ENCODE results near the gene TMED4.
A peak's percentile ranks its signal among the peaks of the same experiment; 100 is the strongest.

Gene TMED4

GRCh38 chr7:44534087-44534486, 47.9 kb downstream of the TMED4 start:
- no peak overlapping the region for H3K27ac ChIP-seq (ENCODE audit: poor library complexity, severe bottlenecking)
- H3K4me1 ChIP-seq (ENCODE audit: insufficient read depth, poor library complexity, severe bottlenecking): no peaks in the 10 kb centered on the region
- no peaks in the 10 kb centered on the region for H3K36me3 ChIP-seq (ENCODE audit: low read depth)
- no peak overlapping the region for H3K4me3 ChIP-seq (ENCODE audit: severe bottlenecking)
- no peak for TF ChIP-seq CTCF (IDR thresholded peaks at IDR 0.05; ENCODE audit: poor library complexity, severe bottlenecking)
- DNase-seq (ENCODE audit: low spot score) (no peak), ATAC-seq (ENCODE audit: low read depth) (no peak)
- H3K9me3 ChIP-seq (ENCODE audit: severe bottlenecking): no peaks in the 10 kb centered on the region
- no peaks in the 10 kb centered on the region for H3K27me3 ChIP-seq (ENCODE audit: insufficient read depth, poor library complexity, severe bottlenecking)

- no peaks in the 10 kb centered on the region for H3K4me1 ChIP-seq (ENCODE audit: insufficient read depth, poor library complexity, severe bottlenecking)
- 0 out of 3 replicates have a peak, but pooled peaks have one; percentile 12 for ATAC-seq (ENCODE audit: low read depth)
- DNase-seq (ENCODE audit: low spot score): no peak
- H3K9me3 ChIP-seq (ENCODE audit: severe bottlenecking): no peaks in the 10 kb centered on the region
- TF ChIP-seq CTCF (IDR thresholded peaks at IDR 0.05; ENCODE audit: poor library complexity, severe bottlenecking): no peak
- H3K27me3 ChIP-seq (ENCODE audit: insufficient read depth, poor library complexity, severe bottlenecking): no peaks in the 10 kb centered on the region
- no peak overlapping the region for H3K4me3 ChIP-seq (ENCODE audit: severe bottlenecking)
- H3K36me3 ChIP-seq (ENCODE audit: low read depth): no peaks in the 10 kb centered on the region
- H3K27ac ChIP-seq (ENCODE audit: poor library complexity, severe bottlenecking): no peak overlapping the region
Measured at GRCh38 chr7:44533301-44534055, 48.6 kb downstream of the TMED4 start.

- ATAC-seq (ENCODE audit: low read depth) (no peak), DNase-seq (ENCODE audit: low spot score) (no peak)
- Histone ChIP-seq H3K4me1 (ENCODE audit: insufficient read depth, poor library complexity, severe bottlenecking) (no peaks in the 10 kb centered on the region), H3K4me3 (ENCODE audit: severe bottlenecking) (no peak overlapping the region), H3K27ac (ENCODE audit: poor library complexity, severe bottlenecking) (no peak overlapping the region), H3K9me3 (ENCODE audit: severe bottlenecking) (no peaks in the 10 kb centered on the region), H3K36me3 (ENCODE audit: low read depth) (no peaks in the 10 kb centered on the region), H3K27me3 (ENCODE audit: insufficient read depth, poor library complexity, severe bottlenecking) (no peaks in the 10 kb centered on the region)
- no peak for TF ChIP-seq CTCF (IDR thresholded peaks at IDR 0.05; ENCODE audit: poor library complexity, severe bottlenecking)
Measured at GRCh38 chr7:44531421-44532380, 50.3 kb downstream of the TMED4 start.

- TF ChIP-seq CTCF (IDR thresholded peaks at IDR 0.05; ENCODE audit: poor library complexity, severe bottlenecking): no peak
- no peaks in the 10 kb centered on the region for H3K36me3 ChIP-seq (ENCODE audit: low read depth)
- no peak for ATAC-seq (ENCODE audit: low read depth)
- no peaks in the 10 kb centered on the region for H3K9me3 ChIP-seq (ENCODE audit: severe bottlenecking)
- DNase-seq (ENCODE audit: low spot score): no peak
- H3K4me1 ChIP-seq (ENCODE audit: insufficient read depth, poor library complexity, severe bottlenecking): no peaks in the 10 kb centered on the region
- no peak overlapping the region for H3K27ac ChIP-seq (ENCODE audit: poor library complexity, severe bottlenecking)
- no peak overlapping the region for H3K4me3 ChIP-seq (ENCODE audit: severe bottlenecking)
- H3K27me3 ChIP-seq (ENCODE audit: insufficient read depth, poor library complexity, severe bottlenecking): no peaks in the 10 kb centered on the region
Measured at GRCh38 chr7:44530990-44531389, 51.0 kb downstream of the TMED4 start.

Data from RWPE2 (cell line).